OCI-LY1 (cell line): ENCODE measurements around the gene IFITM2.

Experiments used
- EZH2 ChIP-seq: fragments of 200-600 bp; sonication (generic), shearing (Covaris generic); IDR thresholded peaks from 2 replicates; pipeline ENCODE4 v1.8.0; 2017; ENCODE audit warnings: borderline replicate concordance, mixed run types, mild to moderate bottlenecking, antibody characterized with exemption, low read length, moderate library complexity, mixed read lengths
- TF ChIP-seq, protein P1 (sequence below): fragments of 200-600 bp; sonication (generic), shearing (Covaris generic); IDR thresholded peaks from 2 replicates; pipeline ENCODE4 v1.5.1; 2017; ENCODE audit warnings: mild to moderate bottlenecking, antibody characterized with exemption, low read length, moderate library complexity, mixed read lengths

DNA sequence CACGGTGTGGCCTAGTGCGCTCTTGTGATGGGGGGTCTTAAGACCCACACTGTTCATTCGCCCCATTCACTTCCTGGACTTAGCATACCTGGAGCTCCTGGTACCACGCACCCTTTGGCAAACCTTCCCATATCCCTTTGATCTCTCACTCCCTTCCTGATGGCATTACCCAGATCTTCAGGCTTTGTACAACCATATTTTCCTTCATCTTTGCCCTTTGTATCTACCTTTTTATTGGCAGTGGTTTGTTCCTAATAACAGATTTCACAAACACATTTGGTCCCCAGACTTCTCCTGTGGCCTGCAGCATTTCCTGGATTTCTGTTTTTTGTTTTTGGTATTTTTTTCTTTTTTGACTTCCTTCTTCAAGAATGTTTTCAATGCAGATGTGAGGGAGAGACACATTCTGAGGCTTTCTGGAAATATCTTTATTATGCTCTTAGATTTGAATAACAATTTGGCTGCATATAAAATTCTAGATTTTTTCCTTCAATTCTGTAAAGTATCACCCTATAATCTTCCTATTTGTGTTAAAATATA lies 29.1 kb downstream of the IFITM2 start:
- TF ChIP-seq, protein P1, sequence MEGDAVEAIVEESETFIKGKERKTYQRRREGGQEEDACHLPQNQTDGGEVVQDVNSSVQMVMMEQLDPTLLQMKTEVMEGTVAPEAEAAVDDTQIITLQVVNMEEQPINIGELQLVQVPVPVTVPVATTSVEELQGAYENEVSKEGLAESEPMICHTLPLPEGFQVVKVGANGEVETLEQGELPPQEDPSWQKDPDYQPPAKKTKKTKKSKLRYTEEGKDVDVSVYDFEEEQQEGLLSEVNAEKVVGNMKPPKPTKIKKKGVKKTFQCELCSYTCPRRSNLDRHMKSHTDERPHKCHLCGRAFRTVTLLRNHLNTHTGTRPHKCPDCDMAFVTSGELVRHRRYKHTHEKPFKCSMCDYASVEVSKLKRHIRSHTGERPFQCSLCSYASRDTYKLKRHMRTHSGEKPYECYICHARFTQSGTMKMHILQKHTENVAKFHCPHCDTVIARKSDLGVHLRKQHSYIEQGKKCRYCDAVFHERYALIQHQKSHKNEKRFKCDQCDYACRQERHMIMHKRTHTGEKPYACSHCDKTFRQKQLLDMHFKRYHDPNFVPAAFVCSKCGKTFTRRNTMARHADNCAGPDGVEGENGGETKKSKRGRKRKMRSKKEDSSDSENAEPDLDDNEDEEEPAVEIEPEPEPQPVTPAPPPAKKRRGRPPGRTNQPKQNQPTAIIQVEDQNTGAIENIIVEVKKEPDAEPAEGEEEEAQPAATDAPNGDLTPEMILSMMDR = no peak
- no peak for TF ChIP-seq EZH2
